GM12878 (cell line): ENCODE data around the gene ANXA2R. TPM values are rescaled to one million over a fixed set of nuclear protein-coding genes. Genes with fewer than 3 reads are reported as not detected.

Source experiments
- ASH2L ChIP-seq: fragments of 300-600, 200-600 bp; sonication (generic); IDR thresholded peaks from 2 replicates; pipeline ENCODE4 v1.6.1; 2017; ENCODE audit warnings: low read depth, mild to moderate bottlenecking, borderline replicate concordance
- POLR2AphosphoS2 ChIP-seq: IDR thresholded peaks from 2 replicates; pipeline ENCODE4 v1.6.1; 2011; ENCODE audit warnings: low read depth, mild to moderate bottlenecking, low read length, improper control_type of control experiment, moderate library complexity
- RAD21 ChIP-seq: IDR thresholded peaks from 2 replicates; pipeline ENCODE4 v1.6.1; 2011; ENCODE audit warnings: mild to moderate bottlenecking, low read depth, low read length, moderate library complexity; ENCODE audit not compliant: insufficient read depth
- polyA plus RNA-seq, 11 experiments: library from polyadenylated mRNA; depleted of rRNA in 4 of 11; unstranded in 6 of 11; stranded (reverse) in 5 of 11; fragments of >200 nt; fragmentation: Nextera tagmentation in 4 of 11; fragmentation: Illumina TruSeq in 1 of 11; extraction: Ambion mirVana in 4 of 11; extraction: Trizol in 1 of 11; gene quantifications; 1 replicate in 1 of 11; 2 replicates in 10 of 11; pipeline versions ENCODE4 v1.2.1 to v1.2.3, GENCODE V29; 2011 to 2016; ENCODE audit warnings: inconsistent platforms in 2 of 11, missing spikeins in 2 of 11, low read depth in 1 of 11
- total RNA-seq, 4 experiments: library from RNA; depleted of rRNA in 3 of 4; stranded (reverse); fragments of >200 nt in 3 of 4; fragmentation: Illumina TruSeq in 1 of 4; extraction: Trizol in 1 of 4; gene quantifications; 2 replicates each; pipeline versions ENCODE4 v1.2.1 to v1.2.3, GENCODE V29; 2013 to 2021
- TF ChIP-seq, protein P1 (sequence below): fragments of 450-650 bp; formaldehyde crosslinking; IDR thresholded peaks from 2 replicates; pipeline ENCODE4 v1.4.0; 2020; ENCODE audit warnings: mild to moderate bottlenecking, moderate library complexity
- TF ChIP-seq, protein P2 (sequence below): IDR thresholded peaks from 2 replicates; pipeline ENCODE4 v1.6.1; 2012; ENCODE audit warnings: low read depth, low read length, improper control_type of control experiment

Gene ANXA2R
- total and polyA plus RNA-seq, 10 of the 15 experiments (the other 5 are each of a cell fraction or from before 2014, with no cell fraction given), result 2.3 to 7.8 (median 4.4) TPM

DNA sequence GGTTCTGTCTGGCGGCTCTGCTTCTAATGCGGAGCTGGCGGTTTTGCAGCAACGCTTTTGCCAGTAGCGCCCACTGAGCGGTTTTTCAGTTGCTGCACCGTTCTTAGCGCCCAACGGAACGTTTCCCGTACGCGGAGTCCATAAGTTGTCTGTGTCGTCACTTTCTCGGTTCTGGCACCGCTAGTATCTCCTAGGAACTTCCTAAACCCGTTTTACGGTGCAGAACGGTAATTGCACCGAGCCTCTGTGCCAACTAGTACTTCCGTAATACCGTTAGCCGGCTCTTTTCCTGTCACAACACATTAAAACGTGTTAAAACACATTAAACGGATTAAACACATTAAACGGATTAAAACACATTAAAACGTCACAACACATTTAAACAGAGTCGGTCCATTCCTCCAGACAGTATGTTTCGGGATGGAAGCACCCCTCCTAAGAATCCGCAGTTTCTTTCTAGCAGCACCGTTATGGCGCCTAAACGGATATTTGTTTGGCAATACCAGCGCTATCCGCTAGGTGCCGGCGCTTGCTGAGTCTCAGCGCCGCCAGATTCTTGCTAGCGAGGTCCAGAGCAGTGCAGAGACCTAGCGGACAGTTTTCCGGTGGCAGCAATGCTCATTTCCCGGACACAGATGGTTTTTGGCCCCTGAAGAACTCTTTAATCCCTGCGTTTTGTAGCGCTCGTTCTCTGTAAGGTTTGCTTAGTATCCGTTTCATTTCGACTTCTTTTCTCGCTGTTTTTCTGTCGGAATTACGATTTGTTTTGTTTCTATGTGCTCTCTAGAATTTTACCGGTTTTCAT is 45.4 kb downstream of the ANXA2R start (continued):
- TF ChIP-seq, protein P1, sequence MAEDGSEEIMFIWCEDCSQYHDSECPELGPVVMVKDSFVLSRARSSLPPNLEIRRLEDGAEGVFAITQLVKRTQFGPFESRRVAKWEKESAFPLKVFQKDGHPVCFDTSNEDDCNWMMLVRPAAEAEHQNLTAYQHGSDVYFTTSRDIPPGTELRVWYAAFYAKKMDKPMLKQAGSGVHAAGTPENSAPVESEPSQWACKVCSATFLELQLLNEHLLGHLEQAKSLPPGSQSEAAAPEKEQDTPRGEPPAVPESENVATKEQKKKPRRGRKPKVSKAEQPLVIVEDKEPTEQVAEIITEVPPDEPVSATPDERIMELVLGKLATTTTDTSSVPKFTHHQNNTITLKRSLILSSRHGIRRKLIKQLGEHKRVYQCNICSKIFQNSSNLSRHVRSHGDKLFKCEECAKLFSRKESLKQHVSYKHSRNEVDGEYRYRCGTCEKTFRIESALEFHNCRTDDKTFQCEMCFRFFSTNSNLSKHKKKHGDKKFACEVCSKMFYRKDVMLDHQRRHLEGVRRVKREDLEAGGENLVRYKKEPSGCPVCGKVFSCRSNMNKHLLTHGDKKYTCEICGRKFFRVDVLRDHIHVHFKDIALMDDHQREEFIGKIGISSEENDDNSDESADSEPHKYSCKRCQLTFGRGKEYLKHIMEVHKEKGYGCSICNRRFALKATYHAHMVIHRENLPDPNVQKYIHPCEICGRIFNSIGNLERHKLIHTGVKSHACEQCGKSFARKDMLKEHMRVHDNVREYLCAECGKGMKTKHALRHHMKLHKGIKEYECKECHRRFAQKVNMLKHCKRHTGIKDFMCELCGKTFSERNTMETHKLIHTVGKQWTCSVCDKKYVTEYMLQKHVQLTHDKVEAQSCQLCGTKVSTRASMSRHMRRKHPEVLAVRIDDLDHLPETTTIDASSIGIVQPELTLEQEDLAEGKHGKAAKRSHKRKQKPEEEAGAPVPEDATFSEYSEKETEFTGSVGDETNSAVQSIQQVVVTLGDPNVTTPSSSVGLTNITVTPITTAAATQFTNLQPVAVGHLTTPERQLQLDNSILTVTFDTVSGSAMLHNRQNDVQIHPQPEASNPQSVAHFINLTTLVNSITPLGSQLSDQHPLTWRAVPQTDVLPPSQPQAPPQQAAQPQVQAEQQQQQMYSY (CRISPR knock-in tag), result no peak
- TF ChIP-seq RAD21 (peak; percentile 75), ASH2L (no peak), POLR2AphosphoS2 (no peak)
- TF ChIP-seq, protein P2, sequence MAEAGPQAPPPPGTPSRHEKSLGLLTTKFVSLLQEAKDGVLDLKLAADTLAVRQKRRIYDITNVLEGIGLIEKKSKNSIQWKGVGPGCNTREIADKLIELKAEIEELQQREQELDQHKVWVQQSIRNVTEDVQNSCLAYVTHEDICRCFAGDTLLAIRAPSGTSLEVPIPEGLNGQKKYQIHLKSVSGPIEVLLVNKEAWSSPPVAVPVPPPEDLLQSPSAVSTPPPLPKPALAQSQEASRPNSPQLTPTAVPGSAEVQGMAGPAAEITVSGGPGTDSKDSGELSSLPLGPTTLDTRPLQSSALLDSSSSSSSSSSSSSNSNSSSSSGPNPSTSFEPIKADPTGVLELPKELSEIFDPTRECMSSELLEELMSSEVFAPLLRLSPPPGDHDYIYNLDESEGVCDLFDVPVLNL, result no peak; the same call in 1 of the 2 replicates
